ENCODE data around the gene SLBP.

Gene SLBP

DNA sequence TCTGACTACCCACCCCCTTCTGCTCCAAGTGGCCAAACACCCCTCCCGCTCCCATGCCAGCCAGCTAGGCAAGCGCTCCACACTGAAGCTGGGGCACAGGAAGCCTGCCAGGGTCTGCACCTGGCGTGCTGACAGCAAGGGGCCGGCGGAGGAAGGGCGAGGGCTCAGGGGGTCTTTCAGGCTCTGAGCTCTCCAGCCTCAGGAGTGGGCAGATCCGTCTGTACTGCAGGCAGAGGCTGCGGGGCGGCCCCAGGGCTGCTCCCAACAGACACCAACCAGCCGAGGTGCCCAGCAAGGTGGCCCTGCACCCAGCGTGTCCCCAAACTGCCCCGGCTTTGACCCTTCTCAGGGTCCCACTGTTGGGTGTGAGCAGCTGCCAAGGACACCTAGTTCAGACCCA lies 42.8 kb downstream of the SLBP start:
- DNase-seq (ENCODE audit: extremely low read depth, insufficient read length) = no peak
- H3K27me3 ChIP-seq (replicated peaks; ENCODE audit: control insufficient read depth, insufficient read depth, low read length) = no peaks in the 10 kb centered on the region
- no peak overlapping the region for H3K4me3 ChIP-seq (replicated peaks; ENCODE audit: low read depth, low read length)
- no peak for TF ChIP-seq CTCF (IDR thresholded peaks at IDR 0.05; ENCODE audit: insufficient read depth, low read length, poor library complexity, severe bottlenecking)
- no peaks in the 10 kb centered on the region for H3K36me3 ChIP-seq (ENCODE audit: control insufficient read depth, insufficient read depth, low read length)

DNA sequence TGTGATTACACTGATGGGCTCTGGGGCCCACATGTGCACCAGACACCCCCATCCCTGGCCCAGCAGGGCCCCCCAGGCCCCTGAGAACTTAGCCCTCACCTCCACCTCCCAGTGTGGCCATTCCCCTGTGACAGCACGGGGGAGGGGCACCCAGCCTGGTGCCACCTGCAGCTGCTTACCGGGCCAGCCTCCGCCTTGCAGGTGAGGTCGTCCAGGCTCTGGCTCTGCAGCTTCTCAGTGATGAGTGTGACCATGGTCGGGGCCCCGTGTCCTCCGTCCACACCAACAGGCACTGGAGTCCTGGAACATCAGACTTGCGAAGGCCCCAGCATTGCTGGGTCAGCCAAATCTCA lies 43.7 kb downstream of the SLBP start:
- no peak for DNase-seq (ENCODE audit: extremely low read depth, insufficient read length)
- no peaks in the 10 kb centered on the region for H3K36me3 ChIP-seq (ENCODE audit: control insufficient read depth, insufficient read depth, low read length)
- no peak overlapping the region for H3K4me3 ChIP-seq (replicated peaks; ENCODE audit: low read depth, low read length)
- no peak for TF ChIP-seq CTCF (IDR thresholded peaks at IDR 0.05; ENCODE audit: insufficient read depth, low read length, poor library complexity, severe bottlenecking)
- H3K27me3 ChIP-seq (replicated peaks; ENCODE audit: control insufficient read depth, insufficient read depth, low read length) = no peaks in the 10 kb centered on the region

DNA sequence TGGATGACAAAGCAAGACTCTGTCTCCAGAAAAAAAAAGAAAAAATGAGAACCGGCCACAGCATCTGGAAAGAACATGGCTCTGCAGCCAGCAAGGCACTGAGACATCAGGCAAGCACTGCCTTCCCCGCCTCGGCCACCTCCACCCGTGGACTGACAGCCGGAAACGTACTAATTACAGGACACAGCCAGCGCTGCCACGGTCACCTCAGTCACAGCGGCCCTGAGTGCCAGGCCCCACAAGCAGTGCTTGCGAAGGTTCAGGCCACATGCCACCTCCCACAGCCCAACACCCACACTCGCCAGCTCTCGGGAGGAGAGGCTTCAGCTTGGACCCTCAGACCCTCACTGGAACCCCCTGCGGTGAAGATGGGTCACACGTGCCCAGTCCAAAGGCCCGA lies 44.8 kb downstream of the SLBP start:
- TF ChIP-seq CTCF (IDR thresholded peaks at IDR 0.05; ENCODE audit: insufficient read depth, low read length, poor library complexity, severe bottlenecking) = no peak
- Histone ChIP-seq H3K27me3 (replicated peaks; ENCODE audit: control insufficient read depth, insufficient read depth, low read length) (no peaks in the 10 kb centered on the region), H3K36me3 (ENCODE audit: control insufficient read depth, insufficient read depth, low read length) (no peaks in the 10 kb centered on the region), H3K4me3 (replicated peaks; ENCODE audit: low read depth, low read length) (no peak overlapping the region)
- no peak for DNase-seq (ENCODE audit: extremely low read depth, insufficient read length)

DNA sequence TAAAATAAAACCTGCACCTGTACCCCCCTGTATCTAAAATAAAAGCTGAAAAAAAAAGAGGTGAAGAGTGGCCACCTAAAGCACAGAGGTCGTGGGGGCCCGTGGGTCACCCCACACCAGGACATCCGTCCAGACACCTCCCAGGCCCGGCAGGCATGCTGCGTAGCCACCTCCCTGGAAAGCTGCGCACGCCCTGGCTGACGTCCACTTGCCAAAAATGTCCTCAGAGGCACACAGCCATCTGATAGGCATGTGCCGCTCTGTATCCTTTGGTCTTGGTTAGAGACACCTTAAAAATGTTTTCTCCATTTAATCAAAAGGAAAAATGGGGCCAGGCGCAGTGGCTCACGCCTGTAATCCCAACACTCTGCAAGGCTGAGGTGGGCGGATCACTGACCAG lies 45.7 kb downstream of the SLBP start:
- no peak for DNase-seq (ENCODE audit: extremely low read depth, insufficient read length)
- H3K36me3 ChIP-seq (ENCODE audit: control insufficient read depth, insufficient read depth, low read length) = no peaks in the 10 kb centered on the region
- H3K4me3 ChIP-seq (replicated peaks; ENCODE audit: low read depth, low read length) = no peak overlapping the region
- no peak for TF ChIP-seq CTCF (IDR thresholded peaks at IDR 0.05; ENCODE audit: insufficient read depth, low read length, poor library complexity, severe bottlenecking)
- no peaks in the 10 kb centered on the region for H3K27me3 ChIP-seq (replicated peaks; ENCODE audit: control insufficient read depth, insufficient read depth, low read length)

DNA sequence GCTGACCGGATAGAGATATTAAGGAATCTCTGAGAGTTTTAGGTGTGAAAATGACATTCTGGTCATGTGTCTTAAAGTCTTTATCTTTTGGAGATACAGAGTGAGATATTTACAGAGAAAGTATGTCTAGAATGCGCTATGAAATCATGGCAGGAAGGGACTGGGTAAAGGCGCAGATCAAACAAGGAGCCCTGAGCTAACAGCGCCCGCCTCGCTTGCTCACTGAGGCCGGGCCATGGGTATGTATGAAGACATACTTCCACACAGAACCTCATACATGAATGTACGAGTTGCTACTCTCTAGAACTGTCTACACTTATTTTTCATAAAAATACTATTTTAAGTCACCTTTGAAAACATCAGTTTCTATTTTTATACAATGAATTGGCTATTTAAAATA lies 48.0 kb downstream of the SLBP start:
- DNase-seq (ENCODE audit: extremely low read depth, insufficient read length) = no peak
- Histone ChIP-seq H3K4me3 (replicated peaks; ENCODE audit: low read depth, low read length) (no peak overlapping the region), H3K27me3 (replicated peaks; ENCODE audit: control insufficient read depth, insufficient read depth, low read length) (no peaks in the 10 kb centered on the region), H3K36me3 (ENCODE audit: control insufficient read depth, insufficient read depth, low read length) (no peaks in the 10 kb centered on the region)
- no peak for TF ChIP-seq CTCF (IDR thresholded peaks at IDR 0.05; ENCODE audit: insufficient read depth, low read length, poor library complexity, severe bottlenecking)

DNA sequence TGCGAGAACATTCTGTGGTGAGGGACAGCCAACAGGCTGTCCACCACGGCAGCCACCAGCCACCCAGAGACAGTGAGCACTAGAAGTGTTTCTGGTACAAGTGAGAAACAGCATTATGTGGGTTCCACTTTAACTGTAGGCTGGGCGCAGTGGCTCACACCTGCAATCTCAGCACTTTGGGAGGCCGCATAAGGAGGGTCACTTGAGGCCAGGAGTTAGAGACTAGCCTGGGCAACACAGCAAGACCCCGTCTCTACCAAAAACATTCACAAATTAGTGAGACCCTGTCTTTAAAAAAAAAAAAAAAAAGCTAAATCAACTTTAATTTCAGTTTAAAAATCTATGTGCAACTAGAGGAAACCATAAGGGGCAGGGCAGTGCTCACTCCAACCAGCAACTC lies 48.6 kb downstream of the SLBP start:
- no peak for TF ChIP-seq CTCF (IDR thresholded peaks at IDR 0.05; ENCODE audit: insufficient read depth, low read length, poor library complexity, severe bottlenecking)
- DNase-seq (ENCODE audit: extremely low read depth, insufficient read length) = no peak
- H3K27me3 ChIP-seq (replicated peaks; ENCODE audit: control insufficient read depth, insufficient read depth, low read length) = no peaks in the 10 kb centered on the region
- H3K4me3 ChIP-seq (replicated peaks; ENCODE audit: low read depth, low read length) = no peak overlapping the region
- H3K36me3 ChIP-seq (ENCODE audit: control insufficient read depth, insufficient read depth, low read length) = no peaks in the 10 kb centered on the region
